IMR-90 (cell line): ENCODE results near the gene YPEL5. TPM values are rescaled to one million over a fixed set of nuclear protein-coding genes. Genes with fewer than 3 reads are reported as not detected.

Experiments
- ATAC-seq: fragments of 200-7000 bp; cut with Tn5 transposase; 2 replicates; pipeline ENCODE4 v1.9.1; 2020; ENCODE audit warnings: low read depth, mild to moderate bottlenecking, moderate library complexity
- BruUV-seq: library from RNA; stranded (reverse); fragments of 400-500 nt; replicated peaks from 2 replicates; lab custom pipeline; 2021; lab: Mats Ljungman, UMichigan
- CTCF ChIA-PET: fragments of 300-600 bp; formaldehyde crosslinking; extraction: SDS; loops from one replicate; lab custom pipeline; 2021; ENCODE audit warnings: antibody characterized with exemption; lab: Yijun Ruan, JAX
- POLR2A ChIA-PET: fragments of 300-600 bp; sonication (Branson Sonifier 250); formaldehyde crosslinking; loops from one replicate; lab custom pipeline; 2022; ENCODE audit warnings: antibody characterized with exemption; ENCODE audit not compliant: unreplicated experiment; lab: Charles Lee
- DNase-seq: peaks from one replicate; pipeline ENCODE4 v3.0.0; 2013
- H2AFZ ChIP-seq: replicated peaks from 2 replicates; pipeline ENCODE3; 2013; ENCODE audit warnings: low read length, mild to moderate bottlenecking; ENCODE audit not compliant: poor library complexity
- H2AK5ac ChIP-seq: 2 replicates; pipeline ENCODE4 v1.6.1; 2013; ENCODE audit warnings: low read depth, low read length, inconsistent platforms
- H2AK9ac ChIP-seq: replicated peaks from 2 replicates; pipeline ENCODE3; 2013; ENCODE audit warnings: mild to moderate bottlenecking, low read depth, low read length, moderate library complexity; ENCODE audit not compliant: poor library complexity
- H2BK120ac ChIP-seq: 2 replicates; pipeline ENCODE4 v1.6.1; 2013; ENCODE audit warnings: low read depth, low read length, inconsistent platforms
- H2BK15ac ChIP-seq: 3 replicates; pipeline ENCODE4 v1.6.1; 2013; ENCODE audit warnings: low read depth, low read length, inconsistent platforms
- H2BK20ac ChIP-seq: 2 replicates; pipeline ENCODE4 v1.6.1; 2013; ENCODE audit warnings: low read depth, mild to moderate bottlenecking, inconsistent platforms, low read length, moderate library complexity
- H2BK5ac ChIP-seq: 2 replicates; pipeline ENCODE4 v1.6.1; 2013; ENCODE audit warnings: mild to moderate bottlenecking, low read depth, low read length, inconsistent platforms; ENCODE audit not compliant: poor library complexity, severe bottlenecking
- H3K14ac ChIP-seq: replicated peaks from 2 replicates; pipeline ENCODE4 v1.6.1; 2013; ENCODE audit warnings: low read depth, low read length, inconsistent platforms
- H3K18ac ChIP-seq: 2 replicates; pipeline ENCODE4 v1.6.1; 2013; ENCODE audit warnings: low read depth, low read length, control low read depth
- H3K23ac ChIP-seq: 2 replicates; pipeline ENCODE4 v1.6.1; 2013; ENCODE audit warnings: low read depth, low read length, inconsistent platforms
- H3K27ac ChIP-seq: 2 replicates; pipeline ENCODE4 v1.5.1; 2013; ENCODE audit warnings: mild to moderate bottlenecking, control low read depth, low read length; ENCODE audit not compliant: insufficient read depth
- H3K27me3 ChIP-seq: 2 replicates; pipeline ENCODE4 v1.6.1; 2013; ENCODE audit warnings: low read length; ENCODE audit not compliant: control insufficient read depth, insufficient read depth
- H3K36me3 ChIP-seq: 2 replicates; pipeline ENCODE4 v1.6.1; 2013; ENCODE audit warnings: low read length, mixed read lengths; ENCODE audit not compliant: control insufficient read depth, insufficient read depth
- H3K4ac ChIP-seq: 2 replicates; pipeline ENCODE4 v1.6.1; 2013; ENCODE audit warnings: low read depth, low read length, inconsistent platforms
- H3K4me1 ChIP-seq: 2 replicates; pipeline ENCODE4 v1.6.1; 2013; ENCODE audit warnings: low read length, mixed read lengths; ENCODE audit not compliant: control insufficient read depth, insufficient read depth
- H3K4me2 ChIP-seq: 2 replicates; pipeline ENCODE4 v1.6.1; 2013; ENCODE audit warnings: low read depth, mild to moderate bottlenecking, control low read depth, low read length, moderate library complexity
- H3K4me3 ChIP-seq: 2 replicates; pipeline ENCODE4 v1.5.1; 2013; ENCODE audit warnings: low read depth, mild to moderate bottlenecking, control low read depth, low read length, moderate library complexity; ENCODE audit not compliant: insufficient read depth
- H3K56ac ChIP-seq: 2 replicates; pipeline ENCODE4 v1.6.1; 2013; ENCODE audit warnings: low read length, inconsistent platforms; ENCODE audit not compliant: insufficient read depth; ENCODE audit errors: extremely low read depth
- H3K79me1 ChIP-seq, 2 experiments: 2 replicates each; pipeline ENCODE4 v1.6.1; 2013; ENCODE audit warnings: low read length in 2 of 2, inconsistent platforms in 1 of 2, low read depth in 1 of 2
- H3K9ac ChIP-seq: 2 replicates; pipeline ENCODE4 v1.6.1; 2013; ENCODE audit warnings: low read depth, low read length, control low read depth
- H3K9me1 ChIP-seq: 2 replicates; pipeline ENCODE4 v1.6.1; 2013; ENCODE audit warnings: low read length, inconsistent platforms; ENCODE audit not compliant: insufficient read depth
- H3K9me3 ChIP-seq: 2 replicates; pipeline ENCODE4 v1.6.1; 2013; ENCODE audit warnings: low read length; ENCODE audit not compliant: control insufficient read depth, insufficient read depth
- H4K20me1 ChIP-seq: 2 replicates; pipeline ENCODE4 v1.6.1; 2013; ENCODE audit warnings: low read length, inconsistent platforms; ENCODE audit not compliant: insufficient read depth
- H4K5ac ChIP-seq: 2 replicates; pipeline ENCODE4 v1.6.1; 2013; ENCODE audit warnings: mild to moderate bottlenecking, low read depth, low read length, control low read depth
- H4K8ac ChIP-seq, 2 experiments: 2 replicates each; pipeline ENCODE4 v1.6.1; 2013; ENCODE audit warnings: low read depth in 2 of 2, low read length in 2 of 2, control low read depth in 1 of 2, inconsistent platforms in 1 of 2
- H4K91ac ChIP-seq: 2 replicates; pipeline ENCODE4 v1.6.1; 2013; ENCODE audit warnings: low read depth, low read length, inconsistent platforms; ENCODE audit not compliant: insufficient read depth
- CEBPB ChIP-seq: IDR thresholded peaks from 2 replicates; pipeline ENCODE4 v1.6.1; 2012; ENCODE audit warnings: low read depth, low read length, improper control_type of control experiment
- FOS ChIP-seq: fragments of 150-350 bp; IDR thresholded peaks from 2 replicates; pipeline ENCODE4 v1.6.1; 2016; ENCODE audit warnings: low read depth, low read length
- NFE2L2 ChIP-seq: fragments of 150-350 bp; IDR thresholded peaks from 2 replicates; pipeline ENCODE4 v1.6.1; 2016; ENCODE audit warnings: low read depth, mild to moderate bottlenecking, low read length
- POLR2A ChIP-seq: IDR thresholded peaks from 2 replicates; pipeline ENCODE4 v1.6.1; 2012; ENCODE audit warnings: mild to moderate bottlenecking, low read depth, low read length
- RFX5 ChIP-seq: IDR thresholded peaks from 2 replicates; pipeline ENCODE4 v1.8.0; 2012; ENCODE audit warnings: low read depth, mild to moderate bottlenecking, low read length, moderate library complexity
- WGBS, 2 experiments: methylation state at CpG; one replicate each; pipeline versions ENCODE4 v1.1.5 to v1.1.7; 2013; ENCODE audit warnings: missing lambda C conversion rate in 2 of 2; ENCODE audit not compliant: insufficient read length in 1 of 2; ENCODE audit errors: extremely low coverage in 2 of 2; 5-methylcytosine and 5-hydroxymethylcytosine counted together
- dilution Hi-C: fragments of 300-500 bp; cut with HindIII; formaldehyde crosslinking; loops from one replicate; pipeline ENCODE4 v1.14.3; 2018; ENCODE audit warnings: low sequenced_read_pairs; ENCODE audit not compliant: unreplicated experiment
- in situ Hi-C: fragments of 300-500 bp; cut with MboI; formaldehyde crosslinking; loops from 3 replicates; pipeline ENCODE4 v1.14.3; 2019; ENCODE audit warnings: low sequenced_read_pairs, inconsistent platforms, mixed read lengths
- intact Hi-C: fragments of 100-400 bp; cut with micrococcal nuclease; formaldehyde crosslinking; loops from 2 replicates; pipeline ENCODE4 v1.10.0; 2022
- polyA plus RNA-seq, 3 experiments: library from polyadenylated mRNA; depleted of rRNA; stranded (reverse); fragments of >200 nt; gene quantifications; 2 replicates each; pipeline ENCODE4 v1.2.3, GENCODE V29; 2012; ENCODE audit warnings: low replicate concordance in 1 of 3
- total RNA-seq: library from RNA; depleted of rRNA; stranded (reverse); fragments of >200 nt; gene quantifications from 2 replicates; pipeline ENCODE4 v1.2.3, GENCODE V29; 2012

Gene YPEL5
- total and polyA plus RNA-seq, 2 of the 4 experiments (the other 2 are of a cell fraction): 40.7 to 62.6 TPM

GRCh38 chr2:30190637-30191036 lies 43.8 kb downstream of the YPEL5 start:
- no peak overlapping the region for H2BK120ac ChIP-seq
- H3K4me1 ChIP-seq: peaks cover 9% of the 10 kb centered on the region
- ATAC-seq: no peak
- no peaks in the 10 kb centered on the region for H3K79me1 ChIP-seq
- H3K9me3 ChIP-seq: no peaks in the 10 kb centered on the region
- BruUV-seq: no TSS peak
- dilution Hi-C loops: no loop called here
- H2BK15ac ChIP-seq: no peak overlapping the region
- H3K56ac ChIP-seq: no peak overlapping the region
- H2BK5ac ChIP-seq: no peak overlapping the region
- in situ Hi-C loops: no loop called here
- POLR2A ChIA-PET: no interaction called here
- no peak overlapping the region for H3K4me2 ChIP-seq
- H3K4me3 ChIP-seq: no peak overlapping the region
- no peak overlapping the region for H3K9ac ChIP-seq
- DNase-seq: no peak
- no peak overlapping the region for H3K23ac ChIP-seq
- TF ChIP-seq POLR2A (no peak), RFX5 (no peak), CEBPB (no peak), FOS (no peak), NFE2L2 (no peak)
- CTCF ChIA-PET: no interaction called here
- no peak overlapping the region for H2AK5ac ChIP-seq
- no peak overlapping the region for H4K5ac ChIP-seq
- no peak overlapping the region for H2BK20ac ChIP-seq
- H3K36me3 ChIP-seq: no peaks in the 10 kb centered on the region
- no peak overlapping the region for H2AK9ac ChIP-seq
- peaks cover 4% of the 10 kb centered on the region; the same call in 1 of the 2 replicates for H3K9me1 ChIP-seq
- no peak overlapping the region for H2AFZ ChIP-seq
- H3K18ac ChIP-seq: no peak overlapping the region
- no peak overlapping the region for H4K8ac ChIP-seq
- H3K27me3 ChIP-seq: peaks cover 4% of the 10 kb centered on the region
- H4K20me1 ChIP-seq: no peaks in the 10 kb centered on the region
- no peak overlapping the region for H3K14ac ChIP-seq
- no peak overlapping the region for H3K4ac ChIP-seq
- no peak overlapping the region for H4K91ac ChIP-seq
- H3K27ac ChIP-seq: no peak overlapping the region
- intact Hi-C loops: no loop called here
- WGBS, 2 experiments: 82% methylated on average over 5 of the region's 13 CpGs; no CpG with 5 or more reads in 1 of the 2 experiments
